GM19043 (cell line): ENCODE data around the gene DHRSX.
"Not testable (repeated sequence)": the region's sequence is repeated elsewhere in the genome, so short reads cannot be mapped to it uniquely, and the experiment has no call there.

Source experiments
- ATAC-seq: cut with Tn5 transposase; IDR thresholded peaks from one replicate; pipeline ENCODE4 v1.9.1; 2021; ENCODE audit warnings: low read depth; ENCODE audit not compliant: unreplicated experiment

The DHRSX gene

GRCh38 chrX:2478546-2479419 is 22.0 kb downstream of the DHRSX start:
- no peak for ATAC-seq

- ATAC-seq = not testable (repeated sequence)
Measured at GRCh38 chrX:2477313-2477712, 23.5 kb downstream of the DHRSX start.

- no peak for ATAC-seq
Measured at GRCh38 chrX:2474963-2475726, 25.6 kb downstream of the DHRSX start.

GRCh38 chrX:2474280-2474962 is 26.4 kb downstream of the DHRSX start:
- no peak for ATAC-seq

GRCh38 chrX:2473064-2473463 is 27.7 kb downstream of the DHRSX start:
- ATAC-seq = not testable (repeated sequence)

GRCh38 chrX:2471641-2472040 is 29.1 kb downstream of the DHRSX start:
- ATAC-seq = no peak

GRCh38 chrX:2471126-2471525 is 29.6 kb downstream of the DHRSX start:
- ATAC-seq = not testable (repeated sequence)

GRCh38 chrX:2469852-2470251 is 30.9 kb downstream of the DHRSX start:
- ATAC-seq = not testable (repeated sequence)

- ATAC-seq = no peak
Measured at GRCh38 chrX:2469196-2469685, 31.5 kb downstream of the DHRSX start.

- ATAC-seq = no peak
Measured at GRCh38 chrX:2468261-2469195, 32.2 kb downstream of the DHRSX start.

- no peak for ATAC-seq
Measured at GRCh38 chrX:2466876-2467656, 33.7 kb downstream of the DHRSX start.

GRCh38 chrX:2464677-2465166 is 36.1 kb downstream of the DHRSX start:
- no peak for ATAC-seq

- ATAC-seq = no peak
Measured at GRCh38 chrX:2463973-2464676, 36.7 kb downstream of the DHRSX start.

- ATAC-seq = not testable (repeated sequence)
Measured at GRCh38 chrX:2463481-2463880, 37.3 kb downstream of the DHRSX start.

- ATAC-seq = no peak
Measured at GRCh38 chrX:2462780-2463179, 38.0 kb downstream of the DHRSX start.

GRCh38 chrX:2462074-2462473 is 38.7 kb downstream of the DHRSX start:
- no peak for ATAC-seq

GRCh38 chrX:2461711-2462016 is 39.1 kb downstream of the DHRSX start:
- ATAC-seq = no peak
